ENCODE measurements around the gene HOMER2. TPM values are rescaled to one million over a fixed set of nuclear protein-coding genes. Genes with fewer than 3 reads are reported as not detected.

Gene HOMER2
- total and polyA plus RNA-seq, 4 donors = 4.3 to 62.0 (median 23.6) TPM

DNA sequence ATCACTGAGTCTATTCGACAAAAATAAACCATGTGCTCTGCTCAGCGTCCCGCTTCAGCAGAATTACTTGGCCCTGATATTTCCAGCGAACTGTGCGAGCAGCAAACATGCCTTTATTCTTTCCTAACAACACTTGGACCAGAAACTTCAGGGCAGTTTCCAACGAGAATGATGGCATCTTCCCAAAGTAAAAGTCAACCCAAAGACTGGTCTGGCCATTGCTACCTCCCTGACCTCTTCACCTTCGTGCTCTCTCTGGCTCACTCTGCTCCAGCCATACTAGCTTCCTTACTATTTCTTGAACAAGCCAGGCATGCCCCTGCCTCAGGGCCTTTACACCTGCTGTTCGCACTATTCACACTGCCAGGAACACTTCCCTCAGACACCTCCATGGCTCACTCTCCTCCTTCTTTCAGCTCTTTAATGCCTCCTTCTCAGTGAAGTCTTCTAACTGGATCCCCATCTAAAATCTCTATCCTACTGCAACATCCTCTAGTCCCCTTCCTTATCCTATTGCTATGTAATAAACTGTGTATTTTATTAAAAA lies 6.3 kb downstream of the HOMER2 start:
- H3K9ac ChIP-seq (ENCODE audit: low read depth in 1 of 2, low read length in 2 of 2) = no peak overlapping the region
- H3K27me3 ChIP-seq (ENCODE audit: control insufficient read depth in 4 of 4, insufficient read depth in 4 of 4, low read length in 3 of 4) = no peaks in the 10 kb centered on the region
- peaks cover 0 to 54% (median 18%) of the 10 kb centered on the region in 4 donors for H3K4me1 ChIP-seq (ENCODE audit: control insufficient read depth in 4 of 4, insufficient read depth in 4 of 4, low read length in 3 of 4)
- H3K27ac ChIP-seq (ENCODE audit: low read depth in 1 of 2, low read length in 2 of 2) = no peak overlapping the region
- 47% methylated on average over 8 of the region's 8 CpGs for WGBS
- H3K9me3 ChIP-seq (ENCODE audit: control insufficient read depth in 4 of 4, low read length in 3 of 4) = no peaks in the 10 kb centered on the region
- H3K4me3 ChIP-seq (ENCODE audit: low read depth in 1 of 3, low read length in 3 of 3) = no peak overlapping the region
- TF ChIP-seq, protein P1, sequence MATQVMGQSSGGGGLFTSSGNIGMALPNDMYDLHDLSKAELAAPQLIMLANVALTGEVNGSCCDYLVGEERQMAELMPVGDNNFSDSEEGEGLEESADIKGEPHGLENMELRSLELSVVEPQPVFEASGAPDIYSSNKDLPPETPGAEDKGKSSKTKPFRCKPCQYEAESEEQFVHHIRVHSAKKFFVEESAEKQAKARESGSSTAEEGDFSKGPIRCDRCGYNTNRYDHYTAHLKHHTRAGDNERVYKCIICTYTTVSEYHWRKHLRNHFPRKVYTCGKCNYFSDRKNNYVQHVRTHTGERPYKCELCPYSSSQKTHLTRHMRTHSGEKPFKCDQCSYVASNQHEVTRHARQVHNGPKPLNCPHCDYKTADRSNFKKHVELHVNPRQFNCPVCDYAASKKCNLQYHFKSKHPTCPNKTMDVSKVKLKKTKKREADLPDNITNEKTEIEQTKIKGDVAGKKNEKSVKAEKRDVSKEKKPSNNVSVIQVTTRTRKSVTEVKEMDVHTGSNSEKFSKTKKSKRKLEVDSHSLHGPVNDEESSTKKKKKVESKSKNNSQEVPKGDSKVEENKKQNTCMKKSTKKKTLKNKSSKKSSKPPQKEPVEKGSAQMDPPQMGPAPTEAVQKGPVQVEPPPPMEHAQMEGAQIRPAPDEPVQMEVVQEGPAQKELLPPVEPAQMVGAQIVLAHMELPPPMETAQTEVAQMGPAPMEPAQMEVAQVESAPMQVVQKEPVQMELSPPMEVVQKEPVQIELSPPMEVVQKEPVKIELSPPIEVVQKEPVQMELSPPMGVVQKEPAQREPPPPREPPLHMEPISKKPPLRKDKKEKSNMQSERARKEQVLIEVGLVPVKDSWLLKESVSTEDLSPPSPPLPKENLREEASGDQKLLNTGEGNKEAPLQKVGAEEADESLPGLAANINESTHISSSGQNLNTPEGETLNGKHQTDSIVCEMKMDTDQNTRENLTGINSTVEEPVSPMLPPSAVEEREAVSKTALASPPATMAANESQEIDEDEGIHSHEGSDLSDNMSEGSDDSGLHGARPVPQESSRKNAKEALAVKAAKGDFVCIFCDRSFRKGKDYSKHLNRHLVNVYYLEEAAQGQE (IDR thresholded peaks at IDR 0.05) = no peak
- TF ChIP-seq NR2F2 (IDR thresholded peaks at IDR 0.05) = no peak
- no peak for TF ChIP-seq EGR1 (IDR thresholded peaks at IDR 0.05; ENCODE audit: low read depth in 2 of 2)
- TF ChIP-seq, protein P2, sequence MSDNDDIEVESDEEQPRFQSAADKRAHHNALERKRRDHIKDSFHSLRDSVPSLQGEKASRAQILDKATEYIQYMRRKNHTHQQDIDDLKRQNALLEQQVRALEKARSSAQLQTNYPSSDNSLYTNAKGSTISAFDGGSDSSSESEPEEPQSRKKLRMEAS (IDR thresholded peaks at IDR 0.05) = no peak
- no peak for TF ChIP-seq HNF4G (IDR thresholded peaks at IDR 0.05)
- no peak for TF ChIP-seq FOXA1 (IDR thresholded peaks at IDR 0.05)
- no peak for DNase-seq (ENCODE audit: low spot score)
- no peaks in the 10 kb centered on the region for H3K36me3 ChIP-seq (ENCODE audit: control insufficient read depth in 4 of 4, insufficient read depth in 3 of 4, low read depth in 1 of 4, low read length in 3 of 4)

DNA sequence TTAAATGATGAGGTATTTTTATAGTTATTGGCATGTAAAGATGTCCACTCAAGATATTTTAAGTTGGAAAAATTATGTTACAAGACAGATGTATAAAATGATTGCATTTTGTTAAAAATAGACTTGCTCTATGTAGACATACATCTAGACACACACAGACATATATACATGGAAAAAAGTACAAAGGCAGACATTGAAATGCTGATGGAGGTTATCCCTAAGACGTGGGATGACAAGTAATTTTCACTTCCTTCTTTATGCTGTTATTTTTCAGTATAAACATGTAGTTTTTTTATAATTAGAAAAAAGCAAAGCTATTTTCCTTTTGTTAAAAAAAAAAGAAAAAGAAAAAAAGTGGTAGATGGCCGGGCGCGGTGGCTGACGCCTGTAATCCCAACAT lies 7.2 kb downstream of the HOMER2 start:
- no peaks in the 10 kb centered on the region for H3K9me3 ChIP-seq (ENCODE audit: control insufficient read depth in 4 of 4, low read length in 3 of 4)
- peaks cover 0 to 48% (median 13%) of the 10 kb centered on the region in 4 donors for H3K4me1 ChIP-seq (ENCODE audit: control insufficient read depth in 4 of 4, insufficient read depth in 4 of 4, low read length in 3 of 4)
- H3K27ac ChIP-seq (ENCODE audit: low read depth in 1 of 2, low read length in 2 of 2) = no peak overlapping the region
- no peaks in the 10 kb centered on the region for H3K36me3 ChIP-seq (ENCODE audit: control insufficient read depth in 4 of 4, insufficient read depth in 3 of 4, low read depth in 1 of 4, low read length in 3 of 4)
- no peak overlapping the region for H3K9ac ChIP-seq (ENCODE audit: low read depth in 1 of 2, low read length in 2 of 2)
- TF ChIP-seq NR2F2 (IDR thresholded peaks at IDR 0.05) (no peak), RXRA (IDR thresholded peaks at IDR 0.05) (no peak), FOXA1 (IDR thresholded peaks at IDR 0.05) (no peak), HNF4A (conservative IDR thresholded peaks at IDR 0.05) (no peak), FOXA2 (IDR thresholded peaks at IDR 0.05) (no peak), SP1 (IDR thresholded peaks at IDR 0.05) (no peak), HNF4G (IDR thresholded peaks at IDR 0.05) (no peak)
- no peaks in the 10 kb centered on the region for H3K27me3 ChIP-seq (ENCODE audit: control insufficient read depth in 4 of 4, insufficient read depth in 4 of 4, low read length in 3 of 4)
- H3K4me3 ChIP-seq (ENCODE audit: low read depth in 1 of 3, low read length in 3 of 3) = no peak overlapping the region
- no peak for DNase-seq (ENCODE audit: low spot score)
- WGBS = 83% methylated on average over 5 of the region's 5 CpGs

DNA sequence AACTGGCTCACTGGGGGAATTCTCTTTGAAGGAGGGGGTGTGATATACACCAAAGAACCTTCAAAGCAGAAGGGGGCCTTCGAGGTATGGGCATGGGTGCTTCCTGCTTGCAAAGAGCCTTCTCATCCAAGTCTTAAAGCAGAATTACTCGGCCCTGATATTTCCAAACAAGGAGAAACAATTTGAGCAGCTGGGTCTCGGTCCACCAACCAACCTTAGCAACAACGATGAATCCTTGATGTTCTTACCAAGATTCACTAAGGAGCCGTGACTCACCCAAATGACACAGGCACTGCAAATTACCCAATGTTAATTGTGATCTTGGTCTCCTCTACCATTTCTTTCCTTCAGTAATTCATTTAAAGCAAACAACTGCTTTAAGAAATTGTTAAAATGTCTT lies 7.7 kb downstream of the HOMER2 start:
- H3K4me3 ChIP-seq (ENCODE audit: low read depth in 1 of 3, low read length in 3 of 3) = no peak overlapping the region
- no peaks in the 10 kb centered on the region for H3K9me3 ChIP-seq (ENCODE audit: control insufficient read depth in 4 of 4, low read length in 3 of 4)
- WGBS = 87% methylated on average over 5 of the region's 5 CpGs
- H3K36me3 ChIP-seq (ENCODE audit: control insufficient read depth in 4 of 4, insufficient read depth in 3 of 4, low read depth in 1 of 4, low read length in 3 of 4) = no peaks in the 10 kb centered on the region
- no peak overlapping the region for H3K27ac ChIP-seq (ENCODE audit: low read depth in 1 of 2, low read length in 2 of 2)
- DNase-seq (ENCODE audit: low spot score) = no peak
- no peaks in the 10 kb centered on the region for H3K27me3 ChIP-seq (ENCODE audit: control insufficient read depth in 4 of 4, insufficient read depth in 4 of 4, low read length in 3 of 4)
- H3K9ac ChIP-seq (ENCODE audit: low read depth in 1 of 2, low read length in 2 of 2) = no peak overlapping the region
- H3K4me1 ChIP-seq (ENCODE audit: control insufficient read depth in 4 of 4, insufficient read depth in 4 of 4, low read length in 3 of 4) = peaks cover 0 to 43% (median 11%) of the 10 kb centered on the region in 4 donors
- TF ChIP-seq EGR1 (IDR thresholded peaks at IDR 0.05; ENCODE audit: low read depth in 2 of 2) (no peak), FOXA2 (IDR thresholded peaks at IDR 0.05) (no peak), HNF4A (conservative IDR thresholded peaks at IDR 0.05) (no peak), SP1 (IDR thresholded peaks at IDR 0.05) (no peak), NR2F2 (IDR thresholded peaks at IDR 0.05) (no peak), HNF4G (IDR thresholded peaks at IDR 0.05) (no peak), JUND (IDR thresholded peaks at IDR 0.05) (no peak), YY1 (IDR thresholded peaks at IDR 0.05) (no peak), TAF1 (conservative IDR thresholded peaks at IDR 0.05) (no peak), GABPA (IDR thresholded peaks at IDR 0.05 in 1 of 2, conservative IDR thresholded peaks at IDR 0.05 in 1 of 2) (no peak), RAD21 (IDR thresholded peaks at IDR 0.05) (no peak), RXRA (IDR thresholded peaks at IDR 0.05) (no peak)
- TF ChIP-seq, protein P3, sequence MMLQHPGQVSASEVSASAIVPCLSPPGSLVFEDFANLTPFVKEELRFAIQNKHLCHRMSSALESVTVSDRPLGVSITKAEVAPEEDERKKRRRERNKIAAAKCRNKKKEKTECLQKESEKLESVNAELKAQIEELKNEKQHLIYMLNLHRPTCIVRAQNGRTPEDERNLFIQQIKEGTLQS (IDR thresholded peaks at IDR 0.05) = no peak
- TF ChIP-seq, protein P4, sequence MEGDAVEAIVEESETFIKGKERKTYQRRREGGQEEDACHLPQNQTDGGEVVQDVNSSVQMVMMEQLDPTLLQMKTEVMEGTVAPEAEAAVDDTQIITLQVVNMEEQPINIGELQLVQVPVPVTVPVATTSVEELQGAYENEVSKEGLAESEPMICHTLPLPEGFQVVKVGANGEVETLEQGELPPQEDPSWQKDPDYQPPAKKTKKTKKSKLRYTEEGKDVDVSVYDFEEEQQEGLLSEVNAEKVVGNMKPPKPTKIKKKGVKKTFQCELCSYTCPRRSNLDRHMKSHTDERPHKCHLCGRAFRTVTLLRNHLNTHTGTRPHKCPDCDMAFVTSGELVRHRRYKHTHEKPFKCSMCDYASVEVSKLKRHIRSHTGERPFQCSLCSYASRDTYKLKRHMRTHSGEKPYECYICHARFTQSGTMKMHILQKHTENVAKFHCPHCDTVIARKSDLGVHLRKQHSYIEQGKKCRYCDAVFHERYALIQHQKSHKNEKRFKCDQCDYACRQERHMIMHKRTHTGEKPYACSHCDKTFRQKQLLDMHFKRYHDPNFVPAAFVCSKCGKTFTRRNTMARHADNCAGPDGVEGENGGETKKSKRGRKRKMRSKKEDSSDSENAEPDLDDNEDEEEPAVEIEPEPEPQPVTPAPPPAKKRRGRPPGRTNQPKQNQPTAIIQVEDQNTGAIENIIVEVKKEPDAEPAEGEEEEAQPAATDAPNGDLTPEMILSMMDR (IDR thresholded peaks at IDR 0.05; ENCODE audit: low read depth, low read length, missing input control) = no peak
- TF ChIP-seq, protein P1 (IDR thresholded peaks at IDR 0.05) = no peak
